Glomerular endothelial cell (primary cell): ENCODE data around the gene C9orf85. TPM values are rescaled to one million over a fixed set of nuclear protein-coding genes. Genes with fewer than 3 reads are reported as not detected.
"Not testable (repeated sequence)": the region's sequence is repeated elsewhere in the genome, so short reads cannot be mapped to it uniquely, and the experiment has no call there.

Experiments
- DNase-seq: peaks from one replicate; pipeline ENCODE4 v3.0.0-alpha.2; 2011; ENCODE audit warnings: low read depth, low spot score; ENCODE audit errors: extremely low read depth
- total RNA-seq: library from RNA; depleted of rRNA; stranded (reverse); fragments of >200 nt; gene quantifications from 2 replicates; pipeline ENCODE4 v1.2.3, GENCODE V29; 2015

C9orf85 gene, protein sequence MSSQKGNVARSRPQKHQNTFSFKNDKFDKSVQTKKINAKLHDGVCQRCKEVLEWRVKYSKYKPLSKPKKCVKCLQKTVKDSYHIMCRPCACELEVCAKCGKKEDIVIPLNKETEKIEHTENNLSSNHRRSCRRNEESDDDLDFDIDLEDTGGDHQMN
- 10.0 and 12.7 TPM in 2 replicates for total RNA-seq

DNA sequence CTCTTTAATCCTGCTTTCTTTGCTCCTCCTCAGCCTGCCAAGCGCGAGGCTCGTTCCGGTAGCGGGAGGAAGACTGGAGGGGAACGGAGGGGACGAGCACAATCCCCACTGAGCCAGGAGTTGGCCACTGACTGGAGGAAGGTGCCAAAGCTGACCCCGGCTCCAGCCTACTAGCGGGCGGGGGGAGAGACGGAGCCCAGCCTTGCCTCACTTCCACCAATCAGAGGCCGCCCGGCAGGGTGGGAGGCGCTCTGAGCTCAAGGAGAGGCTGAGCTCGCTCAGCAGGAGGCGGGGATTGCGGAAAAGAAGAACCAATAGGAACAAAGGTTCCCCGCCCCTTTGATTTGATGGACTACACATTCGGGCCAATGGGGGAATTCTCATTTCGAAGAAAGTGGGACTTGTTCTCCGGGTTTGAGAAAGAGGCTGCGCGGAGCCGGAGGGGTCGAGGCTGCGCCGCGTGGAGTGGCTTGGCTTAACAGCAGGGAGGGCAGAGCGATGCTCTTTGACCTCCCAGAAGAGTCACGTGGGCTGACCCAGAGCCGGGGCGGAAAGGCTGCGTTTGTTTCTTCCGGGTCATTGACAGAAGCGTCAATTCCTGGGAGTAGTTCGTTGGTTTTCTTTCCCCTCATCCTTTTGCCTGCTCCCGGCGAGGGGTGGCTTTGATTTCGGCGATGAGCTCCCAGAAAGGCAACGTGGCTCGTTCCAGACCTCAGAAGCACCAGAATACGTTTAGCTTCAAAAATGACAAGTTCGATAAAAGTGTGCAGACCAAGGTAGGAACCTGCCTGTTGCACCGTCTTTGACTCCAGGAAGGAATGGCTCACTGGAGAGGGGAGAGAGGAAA lies at the start of gene C9orf85, which contains the start of gene ABHD17B:
Gene C9orf85 (plus strand): TSS at position 579 of the 847 bp plus-strand sequence. CDS start 96 bp downstream, at position 675.
Gene ABHD17B (minus strand): TSS at position 133 of the 847 bp plus-strand sequence. CDS start 36,113 bp downstream, outside the sequence.
- peak; percentile 96 for DNase-seq

DNA sequence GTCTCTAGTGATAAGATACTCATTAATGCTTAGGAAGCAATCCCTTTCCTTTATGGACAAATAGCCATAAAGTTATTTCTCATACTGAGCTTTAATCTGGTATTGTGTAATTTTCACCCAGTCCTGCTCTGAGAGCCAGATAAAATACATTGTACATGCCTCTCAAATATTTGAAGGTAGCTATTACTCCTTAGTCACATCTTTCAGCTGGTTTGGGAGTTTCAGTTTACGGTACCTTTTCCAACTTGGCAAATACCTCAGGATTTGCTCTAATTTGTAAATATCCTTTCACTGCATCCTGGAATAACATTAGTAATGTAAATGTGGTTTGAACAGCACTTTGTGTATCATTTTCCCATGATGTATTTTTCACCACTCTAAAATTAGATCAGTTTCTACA lies 47.8 kb upstream of the C9orf85 start:
- DNase-seq = no peak

DNA sequence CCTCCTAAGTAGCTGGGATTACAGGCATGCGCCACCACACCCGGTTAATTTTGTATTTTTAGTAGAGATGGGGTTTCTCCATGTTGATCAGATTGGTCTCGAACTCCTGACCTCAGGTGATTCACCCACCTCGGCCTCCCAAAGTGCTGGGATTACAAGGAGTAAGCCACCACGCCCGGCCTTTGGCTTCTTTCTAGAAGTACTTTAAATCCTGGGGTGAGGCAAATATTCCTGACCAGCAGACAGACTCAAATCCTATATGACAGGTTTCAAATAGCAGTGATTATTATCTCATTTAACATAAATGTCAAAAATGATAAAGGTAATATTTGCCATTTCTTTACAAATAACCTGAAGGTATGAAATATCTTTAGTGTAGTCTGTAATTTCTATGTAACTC lies 36.1 kb upstream of the C9orf85 start:
- DNase-seq = no peak

DNA sequence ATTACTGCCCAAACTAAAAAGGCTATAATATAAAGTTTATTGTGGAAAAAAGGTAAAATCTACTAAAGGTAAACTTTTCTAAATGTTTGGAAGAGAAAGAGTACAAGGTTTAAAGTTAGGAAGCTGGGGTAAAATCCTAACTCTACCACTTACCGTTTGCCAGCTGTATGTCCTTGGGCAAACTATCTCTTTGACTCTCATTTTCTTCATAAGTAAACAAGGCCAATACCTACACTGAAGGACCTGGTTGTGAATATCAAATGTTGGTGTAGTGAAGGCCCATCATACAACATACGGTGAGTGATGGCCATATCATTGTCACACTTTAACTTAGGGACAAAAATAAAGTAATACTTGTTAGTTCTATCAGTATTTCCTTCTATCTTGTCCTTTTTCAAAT lies 35.3 kb upstream of the C9orf85 start:
- no peak for DNase-seq

DNA sequence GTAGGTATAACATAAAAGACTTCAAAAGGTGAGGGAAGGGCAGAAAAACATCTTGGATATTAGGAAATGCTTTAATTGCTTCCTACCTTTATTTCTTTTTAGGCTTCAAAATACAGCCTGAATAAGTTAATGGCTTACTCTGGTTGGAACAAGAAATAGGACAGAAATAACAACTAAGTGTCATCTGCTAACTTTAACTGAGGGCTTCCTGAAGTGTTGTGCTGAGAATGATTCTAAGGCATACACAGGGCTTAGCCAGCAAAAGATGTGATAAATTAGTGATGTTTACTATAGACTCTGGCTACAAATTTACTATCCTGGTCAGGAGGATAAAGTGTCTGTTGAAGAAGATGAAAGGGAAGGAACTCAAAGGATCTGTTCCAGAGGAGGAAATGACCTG lies 34.6 kb upstream of the C9orf85 start:
- no peak for DNase-seq

DNA sequence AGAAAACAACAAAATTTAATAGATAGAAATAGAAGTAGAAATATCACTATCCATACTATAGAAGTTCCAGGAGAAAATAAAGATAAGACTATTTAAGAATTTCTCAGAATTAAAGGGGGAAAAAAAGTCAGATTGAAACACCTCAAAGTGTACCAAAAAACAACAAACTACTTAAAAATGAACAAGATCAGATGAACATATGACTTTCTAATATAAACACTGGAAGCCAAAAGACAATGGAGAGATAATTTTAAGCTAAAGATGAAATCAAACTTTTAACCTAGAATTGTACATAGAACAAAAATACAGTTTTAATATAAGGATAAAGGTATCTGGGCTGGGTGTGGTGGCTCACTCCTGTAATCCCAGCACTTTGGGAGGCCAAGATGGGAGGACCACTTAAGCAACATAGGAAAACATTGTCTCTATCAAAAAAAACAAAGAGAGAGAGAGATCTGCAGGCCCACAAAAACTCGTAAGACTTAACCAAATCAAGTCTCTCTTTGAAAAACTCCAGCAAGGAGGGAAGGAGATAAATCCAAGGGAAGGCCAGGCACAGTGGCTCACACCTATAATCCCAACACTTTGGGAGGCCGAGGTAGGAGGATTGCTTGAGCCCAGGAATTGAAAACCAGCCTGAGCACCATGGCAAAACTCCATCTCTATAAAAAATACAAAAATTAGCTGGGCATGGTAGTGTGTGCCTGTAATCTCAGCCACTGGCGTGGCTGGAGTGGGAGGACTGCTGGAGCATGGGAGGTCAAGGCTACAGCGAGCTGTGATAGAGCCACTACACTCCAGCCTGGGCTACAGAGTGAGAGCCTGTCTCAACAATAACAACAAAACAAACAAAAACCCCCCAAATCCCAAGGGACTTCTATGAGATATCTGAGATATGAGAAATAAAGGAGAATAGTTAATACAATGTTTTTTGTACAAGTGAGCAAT lies 32.8 kb upstream of the C9orf85 start:
- no peak for DNase-seq

DNA sequence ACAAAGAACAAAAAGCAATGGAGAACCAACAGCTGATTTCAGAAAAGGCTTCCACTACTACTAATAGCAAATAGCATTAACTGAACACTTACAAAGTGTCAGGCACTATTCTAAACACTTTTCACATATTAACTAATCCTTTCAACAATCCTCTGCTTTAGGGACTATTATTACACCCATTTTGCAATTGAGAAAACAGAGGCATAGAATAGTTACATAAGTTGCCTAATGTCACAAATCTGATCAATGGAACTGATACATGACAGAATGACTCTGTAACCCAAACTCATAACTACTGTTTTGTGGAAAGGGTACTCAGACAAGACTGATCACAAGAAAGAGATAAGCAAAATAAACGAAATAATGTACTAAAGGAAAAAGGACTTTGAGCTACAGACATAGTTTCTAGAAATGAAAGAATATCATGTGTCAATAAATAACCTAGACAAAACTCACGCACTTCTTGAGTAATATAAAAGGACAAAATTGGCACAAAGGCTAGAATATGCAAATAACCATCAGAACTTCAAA lies 31.7 kb upstream of the C9orf85 start:
- no peak for DNase-seq

DNA sequence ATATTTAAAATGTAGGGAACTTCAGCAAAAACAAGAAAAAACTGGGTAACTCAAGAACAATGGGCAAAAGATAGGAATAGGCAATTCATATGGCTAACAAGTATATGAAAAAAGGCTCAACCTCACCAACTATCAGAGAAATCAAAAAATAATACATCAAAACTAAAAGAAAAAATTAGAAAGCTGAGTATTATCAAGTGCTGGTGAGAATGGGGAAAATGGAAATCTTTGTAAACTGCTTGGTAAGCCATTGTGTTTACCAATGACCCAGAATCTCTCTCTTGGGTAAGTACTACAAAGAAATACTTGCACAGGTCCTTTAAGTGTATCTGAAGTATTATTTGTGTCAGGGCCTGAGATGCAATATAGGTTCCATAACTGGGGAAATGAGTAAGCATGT lies 27.4 kb upstream of the C9orf85 start:
- no peak for DNase-seq

DNA sequence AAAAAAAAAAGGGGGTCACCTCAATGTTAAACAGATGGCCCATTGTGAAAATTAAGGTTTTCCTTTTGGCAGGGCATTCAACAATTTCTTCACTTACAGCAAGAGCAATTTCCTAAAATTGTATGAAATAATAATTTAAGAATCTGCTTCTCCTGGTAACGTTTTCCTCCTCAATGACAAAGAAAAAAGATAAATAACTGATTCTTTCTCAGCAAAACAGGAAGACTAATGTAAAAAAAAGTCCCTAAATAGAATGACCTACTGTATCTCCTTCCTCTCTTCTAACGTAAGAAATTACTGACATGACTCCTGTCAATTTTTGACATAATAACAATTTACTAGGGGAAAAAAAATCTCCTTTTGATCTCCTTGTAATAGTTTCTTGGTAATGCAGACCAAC lies 26.0 kb upstream of the C9orf85 start:
- no peak for DNase-seq

DNA sequence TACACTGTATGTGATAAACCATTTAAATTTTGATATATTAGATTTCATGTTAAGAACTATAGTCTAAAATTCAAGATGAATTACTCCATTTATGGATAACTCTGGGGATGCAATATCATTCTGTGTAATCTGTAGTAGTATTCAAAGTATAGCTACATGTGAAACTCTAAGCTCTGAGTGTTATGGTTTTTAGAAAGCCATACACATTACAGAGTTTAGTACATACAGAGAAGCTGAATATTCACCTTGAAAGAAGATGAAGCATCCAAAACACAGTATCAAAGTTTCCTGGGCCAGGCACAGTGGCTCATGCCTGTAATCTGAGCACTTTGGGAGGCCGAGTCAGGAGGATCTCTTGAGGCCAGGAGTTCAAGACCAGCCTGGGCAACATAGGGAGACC lies 25.4 kb upstream of the C9orf85 start:
- no peak for DNase-seq

DNA sequence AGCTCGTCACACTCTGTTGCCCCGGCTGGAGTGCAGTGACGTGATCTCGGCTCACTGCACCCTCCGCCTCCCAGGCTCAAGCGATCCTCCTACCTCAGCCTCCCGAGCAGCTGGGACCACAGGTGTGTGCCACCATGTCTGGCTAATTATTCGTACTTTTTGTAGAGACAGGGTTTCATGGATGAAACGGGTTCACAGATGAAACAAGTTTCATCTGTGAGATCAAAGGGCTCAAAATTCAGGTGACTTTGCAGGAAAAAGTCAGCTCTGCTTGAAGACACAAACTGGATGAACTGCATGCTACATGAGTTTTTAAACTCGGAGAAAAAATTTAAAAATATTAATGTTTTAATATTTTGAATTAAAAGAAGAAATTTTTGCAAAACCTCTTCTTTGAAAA lies 24.9 kb upstream of the C9orf85 start:
- no peak for DNase-seq

DNA sequence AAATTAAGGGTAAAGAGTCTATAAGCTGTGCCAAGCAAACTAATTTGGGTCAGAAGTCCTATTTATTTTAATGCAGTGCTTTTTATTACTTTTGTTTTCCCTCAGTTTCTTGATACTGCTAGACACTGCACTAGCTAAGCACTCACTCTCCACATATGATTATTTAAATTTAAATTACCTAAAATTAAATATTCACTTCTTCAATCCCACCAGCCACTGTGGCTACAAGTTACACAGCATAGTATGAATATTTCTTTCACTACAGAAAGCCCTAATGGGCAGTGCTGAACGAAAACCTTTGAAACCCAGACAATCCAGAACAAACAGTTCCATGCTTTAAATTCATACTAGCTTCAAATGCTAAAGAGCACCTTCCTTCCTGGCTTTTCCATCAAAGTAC lies 24.1 kb upstream of the C9orf85 start:
- DNase-seq = no peak

DNA sequence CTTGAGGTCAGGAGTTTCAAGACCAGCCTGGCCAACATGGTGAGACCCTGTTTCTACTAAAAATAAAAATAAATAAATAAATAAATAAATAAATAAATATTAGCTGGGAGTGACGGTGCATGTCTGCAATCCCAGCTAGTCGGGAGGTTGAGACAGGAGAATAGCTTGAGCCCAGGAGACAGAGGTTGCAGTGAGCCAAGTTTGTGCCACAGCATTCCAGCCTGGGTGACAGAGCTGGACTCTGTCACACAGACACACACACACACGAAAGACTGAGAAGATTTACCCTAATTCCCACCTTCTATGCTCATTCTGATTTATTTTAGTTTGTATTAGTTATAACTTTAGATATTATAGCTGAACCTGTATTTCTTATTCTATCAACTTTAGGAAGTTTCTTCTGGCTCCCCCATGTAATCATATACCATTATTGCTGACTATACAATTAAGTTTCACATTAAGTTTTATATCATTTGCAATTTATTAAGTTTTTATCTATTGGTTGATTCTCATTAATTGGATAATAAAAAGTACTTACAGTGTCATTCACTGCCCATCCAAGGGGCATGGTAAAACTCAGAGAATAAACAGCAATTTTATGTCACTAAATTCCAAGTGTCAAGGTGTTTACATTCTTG lies 21.3 kb upstream of the C9orf85 start:
- DNase-seq = no peak

DNA sequence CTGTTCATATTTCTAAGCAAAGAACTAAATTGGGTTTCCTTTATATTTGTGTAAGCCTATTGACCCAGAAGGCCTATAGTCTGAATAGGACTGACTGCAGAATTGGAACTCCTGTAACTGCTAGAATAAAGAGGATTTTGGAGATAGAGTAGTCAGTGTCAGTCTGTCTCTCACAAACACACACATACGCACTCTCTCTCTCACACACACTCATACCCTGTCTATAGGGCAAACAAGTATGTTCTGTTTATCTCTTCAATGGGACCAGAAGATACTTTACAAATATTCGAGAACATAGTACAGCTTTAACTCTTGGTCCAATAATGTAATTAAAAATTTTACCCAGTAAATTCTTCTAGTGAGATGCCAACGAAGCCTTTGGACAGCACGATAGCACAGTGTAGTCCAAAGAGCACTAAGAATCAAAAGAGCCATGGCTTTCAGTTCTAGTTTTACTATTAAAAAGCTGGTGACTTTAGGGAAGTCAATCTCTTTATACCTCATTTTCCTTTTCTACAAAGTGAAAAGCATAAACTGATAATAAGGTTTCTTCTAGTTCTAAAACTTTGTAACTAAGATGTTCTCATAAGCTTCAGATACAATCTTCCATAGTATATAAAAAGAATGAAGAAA lies 19.8 kb upstream of the C9orf85 start:
- DNase-seq = no peak

DNA sequence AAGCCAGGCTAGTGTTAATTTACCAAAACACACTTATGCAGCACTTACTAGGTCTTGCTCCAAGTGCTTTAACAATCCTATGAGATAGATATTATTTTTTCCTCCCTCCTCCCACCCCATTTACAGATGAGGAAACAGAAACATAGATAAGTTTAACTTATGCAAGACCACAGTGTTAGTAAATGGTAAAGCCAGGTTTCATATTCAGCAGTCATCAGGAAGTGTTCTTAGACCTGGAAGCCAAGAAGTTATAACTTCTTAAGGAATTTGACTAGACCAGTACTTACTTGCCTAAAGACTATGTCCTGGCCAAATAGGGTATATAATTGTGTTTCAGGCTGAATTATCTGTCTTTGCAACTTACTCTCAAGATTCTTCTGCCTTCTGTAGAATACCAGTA lies 16.3 kb upstream of the C9orf85 start:
- no peak for DNase-seq

DNA sequence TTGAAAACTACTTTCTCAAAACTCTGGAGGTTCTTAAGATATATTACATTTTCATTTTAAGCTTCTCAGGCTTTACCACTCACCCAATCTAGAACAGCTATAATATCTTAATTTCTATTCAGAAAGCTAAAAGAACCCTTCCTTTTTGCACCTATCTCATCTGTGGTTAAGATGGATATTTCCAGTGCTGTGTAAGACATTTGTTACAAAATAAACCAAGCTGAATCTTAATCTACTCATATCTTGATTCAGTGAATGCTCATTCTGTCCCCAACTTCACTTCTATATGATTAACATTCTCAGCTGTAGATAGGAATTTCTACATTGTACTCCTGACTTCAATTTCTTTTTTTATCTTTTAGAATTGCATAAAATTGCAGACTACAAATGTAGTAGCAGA lies 15.5 kb upstream of the C9orf85 start:
- no peak for DNase-seq

DNA sequence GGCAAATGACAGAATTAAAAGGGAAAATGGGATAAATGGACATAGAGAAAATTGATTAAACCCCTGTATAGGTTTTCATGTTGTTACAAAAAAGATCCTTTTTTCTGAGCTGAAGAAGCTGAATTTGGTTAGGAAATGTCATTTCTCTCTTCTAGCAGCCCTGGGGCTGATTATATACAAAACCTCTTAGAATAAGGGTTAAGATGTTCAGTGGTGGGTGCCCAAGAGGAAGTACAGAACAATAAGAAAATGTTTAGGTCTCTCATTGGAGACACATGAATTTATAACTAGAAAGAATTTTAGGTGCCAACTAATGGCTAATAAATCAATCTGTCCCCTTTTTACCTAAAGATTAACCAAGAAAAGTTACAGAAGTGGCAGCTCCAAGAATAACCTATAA lies 14.7 kb upstream of the C9orf85 start:
- DNase-seq = no peak

DNA sequence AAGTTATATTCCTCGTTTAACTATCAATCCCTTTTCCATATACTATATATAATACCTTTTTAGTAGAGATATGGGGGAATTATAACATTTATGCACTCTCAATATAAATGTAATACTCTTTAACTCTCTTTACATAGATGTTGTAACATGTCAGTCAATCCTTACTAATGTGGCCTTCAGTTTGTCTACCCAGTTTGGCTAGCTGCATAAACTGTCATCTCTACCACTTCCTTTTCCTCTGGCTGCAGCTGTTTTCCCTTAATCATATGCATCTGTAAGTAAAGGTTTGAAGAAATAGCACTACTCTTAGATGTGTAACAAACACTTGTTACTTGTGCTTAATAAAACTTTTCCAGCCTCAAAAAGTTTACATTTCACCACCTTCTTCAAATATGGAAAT lies 13.9 kb upstream of the C9orf85 start:
- no peak for DNase-seq

DNA sequence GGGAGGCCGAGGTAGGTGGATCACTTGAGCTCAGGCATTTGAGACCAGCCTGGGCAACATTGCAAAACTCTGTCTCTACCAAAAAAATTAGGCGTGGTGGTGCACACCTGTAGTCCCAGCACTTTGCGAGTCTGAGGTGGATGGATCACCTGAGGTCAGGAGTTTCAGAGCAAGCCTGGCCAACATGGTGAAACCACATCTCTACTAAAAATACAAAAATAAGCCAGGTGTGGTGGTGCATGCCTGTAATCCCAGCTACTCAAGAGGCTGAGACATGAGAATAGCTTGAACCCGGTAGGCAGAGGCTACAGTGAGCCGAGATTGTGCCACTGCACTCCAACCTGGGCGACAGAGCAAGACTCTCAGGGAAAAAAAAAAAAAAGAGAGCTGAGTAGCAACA lies 12.7 kb upstream of the C9orf85 start:
- DNase-seq = not testable (repeated sequence)
